ENCODE results near the gene LRRC23.
"Not testable (repeated sequence)": the region's sequence is repeated elsewhere in the genome, so short reads cannot be mapped to it uniquely, and the experiment has no call there.

DNA sequence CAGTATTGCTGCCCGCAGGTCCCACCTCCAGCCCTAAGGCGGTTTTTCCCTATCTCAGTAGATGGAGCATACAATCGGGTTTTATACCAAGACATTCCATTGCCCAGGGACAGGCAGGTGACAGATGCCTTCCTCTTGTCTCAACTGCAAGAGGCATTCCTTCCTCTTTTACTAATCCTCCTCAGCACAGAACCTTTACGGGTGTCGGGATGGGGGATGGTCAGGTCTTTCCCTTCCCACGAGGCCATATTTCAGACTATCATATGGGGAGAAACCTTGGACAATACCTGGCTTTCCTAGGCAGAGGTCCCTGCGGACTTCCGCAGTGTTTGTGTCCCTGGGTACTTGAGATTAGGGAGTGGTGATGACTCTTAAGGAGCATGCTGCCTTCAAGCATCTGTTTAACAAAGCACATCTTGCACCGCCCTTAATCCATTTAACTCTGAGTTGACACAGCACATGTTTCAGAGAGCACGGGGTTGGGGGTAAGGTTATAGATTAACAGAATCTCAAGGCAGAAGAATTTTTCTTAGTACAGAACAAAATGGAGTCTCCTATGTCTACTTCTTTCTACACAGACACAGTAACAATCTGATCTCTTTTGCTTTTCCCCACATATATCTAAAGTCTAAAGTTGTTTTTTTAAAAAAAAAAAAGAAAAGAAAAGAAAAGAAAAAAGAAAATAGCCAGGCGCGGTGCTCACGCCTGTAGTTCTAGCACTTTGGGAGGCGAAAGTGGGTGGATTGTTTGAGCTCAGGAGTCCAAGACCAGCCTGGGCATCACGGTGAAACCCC, 18.2 kb upstream of the LRRC23 start:
- not testable (repeated sequence) for TF ChIP-seq POLR2A (IDR thresholded peaks at IDR 0.05)
- TF ChIP-seq, protein P1, sequence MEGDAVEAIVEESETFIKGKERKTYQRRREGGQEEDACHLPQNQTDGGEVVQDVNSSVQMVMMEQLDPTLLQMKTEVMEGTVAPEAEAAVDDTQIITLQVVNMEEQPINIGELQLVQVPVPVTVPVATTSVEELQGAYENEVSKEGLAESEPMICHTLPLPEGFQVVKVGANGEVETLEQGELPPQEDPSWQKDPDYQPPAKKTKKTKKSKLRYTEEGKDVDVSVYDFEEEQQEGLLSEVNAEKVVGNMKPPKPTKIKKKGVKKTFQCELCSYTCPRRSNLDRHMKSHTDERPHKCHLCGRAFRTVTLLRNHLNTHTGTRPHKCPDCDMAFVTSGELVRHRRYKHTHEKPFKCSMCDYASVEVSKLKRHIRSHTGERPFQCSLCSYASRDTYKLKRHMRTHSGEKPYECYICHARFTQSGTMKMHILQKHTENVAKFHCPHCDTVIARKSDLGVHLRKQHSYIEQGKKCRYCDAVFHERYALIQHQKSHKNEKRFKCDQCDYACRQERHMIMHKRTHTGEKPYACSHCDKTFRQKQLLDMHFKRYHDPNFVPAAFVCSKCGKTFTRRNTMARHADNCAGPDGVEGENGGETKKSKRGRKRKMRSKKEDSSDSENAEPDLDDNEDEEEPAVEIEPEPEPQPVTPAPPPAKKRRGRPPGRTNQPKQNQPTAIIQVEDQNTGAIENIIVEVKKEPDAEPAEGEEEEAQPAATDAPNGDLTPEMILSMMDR (IDR thresholded peaks at IDR 0.05) = not testable (repeated sequence)

Data from right lobe of liver (tissue), 4 donors.